ENCODE data around the gene CENPB.

Gene CENPB

GRCh38 chr20:3823881-3824280 lies 37.3 kb upstream of the CENPB start:
- DNase-seq (ENCODE audit: extremely low read depth, insufficient read length), result no peak
- Histone ChIP-seq H3K27me3 (replicated peaks; ENCODE audit: control insufficient read depth, insufficient read depth, low read length) (no peaks in the 10 kb centered on the region), H3K4me3 (replicated peaks; ENCODE audit: low read depth, low read length) (no peak overlapping the region), H3K36me3 (ENCODE audit: control insufficient read depth, insufficient read depth, low read length) (peaks cover 13% of the 10 kb centered on the region)
- TF ChIP-seq CTCF (IDR thresholded peaks at IDR 0.05; ENCODE audit: insufficient read depth, low read length, poor library complexity, severe bottlenecking), result no peak

GRCh38 chr20:3821996-3822395 lies 35.5 kb upstream of the CENPB start:
- Histone ChIP-seq H3K27me3 (replicated peaks; ENCODE audit: control insufficient read depth, insufficient read depth, low read length) (no peaks in the 10 kb centered on the region), H3K36me3 (ENCODE audit: control insufficient read depth, insufficient read depth, low read length) (peaks cover 11% of the 10 kb centered on the region), H3K4me3 (replicated peaks; ENCODE audit: low read depth, low read length) (no peak overlapping the region)
- no peak for DNase-seq (ENCODE audit: extremely low read depth, insufficient read length)
- no peak for TF ChIP-seq CTCF (IDR thresholded peaks at IDR 0.05; ENCODE audit: insufficient read depth, low read length, poor library complexity, severe bottlenecking)

GRCh38 chr20:3820901-3821727 lies 34.6 kb upstream of the CENPB start:
- DNase-seq (ENCODE audit: extremely low read depth, insufficient read length), result no peak
- no peak for TF ChIP-seq CTCF (IDR thresholded peaks at IDR 0.05; ENCODE audit: insufficient read depth, low read length, poor library complexity, severe bottlenecking)
- H3K4me3 ChIP-seq (replicated peaks; ENCODE audit: low read depth, low read length), result peak overlapping the region; percentile 86
- peaks cover 11% of the 10 kb centered on the region for H3K36me3 ChIP-seq (ENCODE audit: control insufficient read depth, insufficient read depth, low read length)
- H3K27me3 ChIP-seq (replicated peaks; ENCODE audit: control insufficient read depth, insufficient read depth, low read length), result no peaks in the 10 kb centered on the region

- DNase-seq (ENCODE audit: extremely low read depth, insufficient read length), result peak; percentile 98
- TF ChIP-seq CTCF (IDR thresholded peaks at IDR 0.05; ENCODE audit: insufficient read depth, low read length, poor library complexity, severe bottlenecking), result peak; percentile 77
- Histone ChIP-seq H3K27me3 (replicated peaks; ENCODE audit: control insufficient read depth, insufficient read depth, low read length) (no peaks in the 10 kb centered on the region), H3K36me3 (ENCODE audit: control insufficient read depth, insufficient read depth, low read length) (peaks cover 11% of the 10 kb centered on the region), H3K4me3 (replicated peaks; ENCODE audit: low read depth, low read length) (peak within 1 kb of the TSS; percentile 86)
These were observed 33.7 kb upstream of the CENPB start, which contains the start of gene AP5S1 for GRCh38 chr20:3820048-3820900. AP5S1 (plus strand) TSS chr20:3820547; CDS start chr20:3822118, 1,571 bp downstream.

GRCh38 chr20:3819411-3820047 lies 33.0 kb upstream of the CENPB start:
- no peak for TF ChIP-seq CTCF (IDR thresholded peaks at IDR 0.05; ENCODE audit: insufficient read depth, low read length, poor library complexity, severe bottlenecking)
- H3K4me3 ChIP-seq (replicated peaks; ENCODE audit: low read depth, low read length), result peak overlapping the region; percentile 53
- no peaks in the 10 kb centered on the region for H3K27me3 ChIP-seq (replicated peaks; ENCODE audit: control insufficient read depth, insufficient read depth, low read length)
- H3K36me3 ChIP-seq (ENCODE audit: control insufficient read depth, insufficient read depth, low read length), result peaks cover 9% of the 10 kb centered on the region
- no peak for DNase-seq (ENCODE audit: extremely low read depth, insufficient read length)

Measured in GM06990 (cell line).